Fibroblast of peridontal ligament (primary cell): ENCODE measurements around the gene STPG4.

Experiments
- DNase-seq: peaks from one replicate; pipeline ENCODE4 v3.0.0-alpha.2; 2010; ENCODE audit errors: extremely low read depth

Gene STPG4

GRCh38 chr2:47054868-47055267 lies 100.2 kb downstream of the STPG4 start:
- no peak for DNase-seq

DNA sequence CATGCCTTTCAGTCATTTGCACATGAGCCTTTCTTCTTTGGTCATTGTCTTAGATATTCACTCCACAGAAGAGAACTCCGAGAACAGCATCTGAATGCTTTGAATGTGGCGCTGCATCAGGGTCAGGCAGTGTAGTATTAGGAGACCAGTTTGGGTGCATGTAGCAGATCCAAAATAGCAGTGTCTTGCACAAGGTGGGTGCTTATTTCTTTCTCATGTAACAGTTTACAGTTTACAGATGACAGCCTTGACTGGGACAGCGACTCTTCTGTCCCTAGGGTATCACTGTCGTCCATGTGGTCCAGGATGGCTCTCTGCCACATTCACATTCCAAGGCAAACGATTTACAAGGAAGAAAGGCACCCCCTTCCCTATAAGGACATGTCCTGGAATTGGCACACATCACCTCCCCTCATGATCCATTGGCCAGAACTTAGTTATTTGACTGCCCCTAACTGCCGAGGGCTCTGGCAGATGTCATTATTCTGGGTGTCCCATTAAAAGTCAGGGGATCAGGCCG lies 101.0 kb downstream of the STPG4 start:
- DNase-seq = no peak

DNA sequence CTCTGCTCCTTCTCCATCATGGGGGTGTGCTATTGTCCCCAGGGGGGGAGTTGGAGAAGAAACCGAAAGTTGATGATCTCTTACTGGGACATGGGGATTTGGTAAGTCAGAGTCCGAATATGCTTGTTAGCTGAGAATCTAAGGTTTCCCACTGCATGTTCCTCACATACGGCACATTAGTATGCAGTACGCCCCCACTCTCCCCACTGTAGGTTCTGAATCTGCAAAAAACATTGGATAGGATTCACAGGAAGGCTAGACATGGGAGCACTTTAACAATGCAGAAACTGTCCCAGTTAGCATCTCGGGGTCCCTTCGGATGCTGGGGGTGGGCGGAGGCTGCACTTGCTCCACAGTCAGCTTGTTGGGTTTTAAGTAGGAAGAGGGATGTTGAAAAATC lies 102.3 kb downstream of the STPG4 start:
- no peak for DNase-seq

DNA sequence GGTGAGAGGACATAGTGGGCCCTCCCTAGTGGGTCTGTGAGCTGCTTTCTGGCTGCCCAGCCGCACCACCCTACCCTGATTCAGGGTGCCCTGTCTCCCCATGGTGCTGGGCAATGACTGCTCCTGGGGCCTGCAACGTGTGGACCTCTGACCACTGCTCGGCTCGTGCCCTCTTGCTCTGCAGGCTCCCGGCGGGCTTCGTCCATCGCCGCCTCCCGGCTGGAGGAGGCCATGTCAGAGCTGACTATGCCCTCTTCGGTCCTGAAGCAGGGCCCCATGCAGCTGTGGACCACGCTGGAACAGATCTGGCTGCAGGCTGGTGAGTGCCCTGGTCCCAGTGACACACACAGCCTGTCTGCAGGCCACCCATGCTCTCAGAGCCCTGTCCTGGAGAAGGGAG lies 103.5 kb downstream of the STPG4 start:
- no peak for DNase-seq

DNA sequence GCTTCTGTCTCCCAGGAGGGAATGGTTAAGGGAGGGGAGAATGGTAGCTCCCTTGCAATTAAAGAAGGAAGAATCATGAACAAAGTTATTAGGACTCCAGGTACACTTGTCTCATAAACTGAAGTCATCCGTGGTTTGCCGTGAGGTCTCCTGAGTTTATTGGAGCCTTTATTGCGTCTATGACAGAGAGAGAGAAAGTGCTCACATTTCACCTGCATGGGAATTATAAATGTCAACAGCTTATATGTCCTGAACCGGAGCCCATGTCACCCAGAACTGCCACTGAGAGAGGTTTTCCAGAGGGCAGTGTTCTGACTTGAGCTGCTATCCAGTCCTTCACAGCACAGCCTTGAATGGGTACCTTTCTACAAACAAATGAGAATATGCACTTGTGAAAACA lies 104.3 kb downstream of the STPG4 start:
- no peak for DNase-seq

DNA sequence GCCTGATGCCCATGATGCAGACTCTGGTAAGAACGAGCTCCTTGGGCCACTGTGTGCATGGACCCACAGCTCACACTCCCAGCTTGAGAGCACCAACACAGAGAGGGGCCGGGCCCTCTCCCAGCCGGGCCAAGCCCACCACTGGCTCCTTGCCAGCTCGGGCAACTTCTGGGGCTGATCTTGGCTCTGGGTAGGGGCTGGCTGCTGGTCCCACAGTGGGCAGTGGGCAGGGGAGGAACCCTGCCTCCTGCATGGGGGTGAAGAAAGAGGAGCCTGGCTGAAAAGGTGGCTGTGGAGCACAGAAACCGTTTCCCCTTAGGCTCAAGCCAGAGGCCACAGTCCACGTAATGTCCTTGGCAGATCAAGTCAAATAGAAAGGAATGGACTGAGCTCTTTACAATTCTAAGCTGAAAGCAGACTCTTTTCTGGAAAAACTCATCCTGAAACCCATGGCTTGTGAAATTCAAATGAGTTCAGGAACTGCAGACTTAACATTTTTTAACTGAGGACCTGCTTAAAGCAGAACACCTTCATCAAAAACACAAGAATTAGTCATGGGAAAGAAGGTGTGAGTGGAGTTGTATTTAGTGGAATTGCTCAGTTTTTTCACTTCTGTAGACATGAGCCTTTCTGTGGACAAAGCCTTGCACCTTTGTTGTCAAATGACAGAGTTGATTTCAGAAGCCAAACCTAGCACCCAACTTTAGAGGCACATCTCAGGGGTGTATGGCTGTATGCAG lies 104.9 kb downstream of the STPG4 start:
- DNase-seq = no peak

DNA sequence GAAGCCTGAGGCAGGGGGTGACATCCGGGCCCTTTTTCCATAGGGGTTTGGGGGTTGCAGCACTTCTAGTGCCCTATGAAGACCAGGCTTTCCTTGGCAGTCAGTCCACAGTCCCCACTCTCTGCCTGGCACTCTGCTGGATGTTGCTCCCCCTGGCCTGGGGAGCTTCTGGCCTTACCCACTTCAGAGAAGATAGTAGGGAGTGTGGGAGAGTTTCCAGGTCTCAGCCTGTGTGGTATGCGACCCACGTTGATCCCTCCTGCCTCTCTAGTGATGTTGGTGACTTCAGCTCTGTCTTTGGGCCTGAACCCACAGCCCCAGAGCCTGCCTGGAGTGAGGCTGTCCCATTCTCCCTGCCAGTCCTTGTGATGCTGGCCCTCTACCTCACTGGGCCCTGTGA lies 105.6 kb downstream of the STPG4 start:
- no peak for DNase-seq

DNA sequence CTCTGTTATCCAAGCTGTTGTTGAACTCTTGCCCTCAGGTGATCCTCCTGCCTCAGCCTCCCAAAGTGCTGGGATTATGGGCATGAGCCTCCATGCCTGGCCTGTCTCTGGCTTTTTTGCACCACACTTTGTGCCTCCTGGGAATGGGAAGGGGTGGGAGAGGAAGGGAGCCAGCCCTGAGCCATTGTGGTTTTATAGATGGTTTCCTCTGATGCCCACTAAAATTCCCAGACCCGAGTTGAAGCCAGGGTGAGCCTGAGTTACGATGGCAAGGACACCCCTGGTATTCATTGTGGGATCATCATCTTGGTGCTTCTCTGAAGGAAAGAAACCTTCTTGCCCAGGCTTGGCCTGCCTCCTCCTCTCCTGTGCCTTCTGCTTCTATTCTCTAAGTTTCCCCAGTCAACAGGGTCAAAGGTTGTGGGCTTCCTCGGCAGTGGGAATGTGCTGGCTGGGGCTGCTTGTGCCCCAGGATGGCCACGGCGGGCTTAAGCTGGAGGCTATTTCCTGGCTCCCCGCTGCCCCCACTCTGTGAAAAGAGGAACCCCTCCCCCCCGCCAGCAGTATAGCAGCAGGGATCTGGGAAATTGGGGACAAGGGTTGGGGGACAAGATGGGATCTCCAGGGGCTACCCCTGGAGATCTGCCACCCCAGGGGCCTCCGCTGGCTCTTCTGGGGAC lies 106.2 kb downstream of the STPG4 start:
- no peak for DNase-seq

DNA sequence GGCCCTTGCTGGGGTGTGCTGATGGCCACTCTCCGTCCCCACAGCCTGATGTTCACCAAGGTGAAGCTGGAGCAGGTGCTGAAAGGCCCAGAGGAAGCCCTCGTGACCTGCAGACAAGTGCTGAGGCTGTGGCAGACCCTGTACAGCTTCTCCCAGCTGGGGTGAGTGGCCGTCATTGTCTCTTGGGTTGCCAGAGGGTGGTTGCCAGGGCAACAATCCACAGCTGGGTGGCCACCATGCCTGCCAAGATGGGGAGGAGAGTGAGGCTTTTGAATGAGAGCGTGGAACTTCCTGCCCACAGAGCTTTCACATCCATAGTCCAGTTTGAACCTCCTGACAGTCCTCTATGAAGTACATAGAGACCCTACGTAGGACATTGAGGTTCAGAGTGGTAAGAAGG lies 108.8 kb downstream of the STPG4 start:
- DNase-seq = no peak

GRCh38 chr2:47043891-47044239 lies 111.2 kb downstream of the STPG4 start:
- no peak for DNase-seq

- DNase-seq = peak; percentile 85
Measured at GRCh38 chr2:47043142-47043890, 111.8 kb downstream of the STPG4 start.

DNA sequence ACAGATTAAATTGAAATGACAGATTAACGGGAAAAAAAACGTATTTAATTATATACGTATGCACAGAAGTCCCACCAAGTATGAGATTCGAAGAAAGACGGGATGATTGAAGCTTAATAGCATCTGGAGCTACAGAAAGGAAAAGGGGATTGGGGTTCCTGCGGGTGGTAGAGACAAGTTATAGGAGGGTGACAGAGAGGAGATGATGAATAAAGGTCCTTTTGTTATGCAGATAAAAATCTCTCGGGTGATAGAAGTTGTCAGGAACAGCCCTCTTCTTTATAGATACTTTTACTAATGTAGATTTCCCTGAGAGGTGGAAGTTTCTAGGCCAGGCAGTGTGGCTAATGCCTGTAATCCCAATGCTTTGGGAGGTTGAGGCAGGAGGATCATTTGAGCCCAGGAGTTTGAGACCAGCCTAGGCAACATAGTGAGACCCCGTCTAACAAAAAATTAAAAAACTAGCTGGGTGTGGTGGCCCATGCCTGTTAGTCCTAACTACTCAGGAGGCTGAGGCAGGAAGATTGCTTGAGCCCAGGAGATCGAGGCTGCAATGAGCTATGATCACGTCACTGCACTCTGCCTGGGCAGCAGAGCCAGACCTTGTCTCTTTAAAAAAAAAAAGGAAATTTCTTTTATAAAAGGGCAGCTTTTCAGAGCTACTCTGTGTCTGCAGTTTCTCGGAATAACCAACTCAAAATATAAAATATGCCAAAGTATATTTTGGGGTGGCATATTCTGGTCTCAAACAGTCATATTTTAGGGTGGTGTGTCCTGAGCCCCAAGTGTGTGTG lies 113.0 kb downstream of the STPG4 start:
- no peak for DNase-seq

DNA sequence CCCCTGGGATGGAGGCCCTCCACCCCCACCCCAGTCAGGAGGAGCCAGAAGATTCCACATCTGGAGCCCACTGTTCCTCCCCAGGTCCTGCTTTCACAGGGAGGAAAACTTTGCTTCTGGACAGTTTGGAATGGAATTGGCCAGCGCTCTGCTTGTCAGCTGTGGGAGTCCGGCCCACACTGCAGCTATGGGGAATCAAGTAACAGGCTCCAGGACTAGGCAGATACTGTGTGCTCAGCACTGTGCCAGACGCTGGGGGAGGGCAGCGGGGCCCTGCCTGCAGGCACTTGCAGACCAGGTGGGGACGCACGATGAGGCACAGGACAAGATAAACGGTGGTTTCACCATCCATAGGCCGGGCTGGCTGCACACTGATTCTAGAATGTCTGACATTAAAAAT lies 114.0 kb downstream of the STPG4 start:
- DNase-seq = no peak

DNA sequence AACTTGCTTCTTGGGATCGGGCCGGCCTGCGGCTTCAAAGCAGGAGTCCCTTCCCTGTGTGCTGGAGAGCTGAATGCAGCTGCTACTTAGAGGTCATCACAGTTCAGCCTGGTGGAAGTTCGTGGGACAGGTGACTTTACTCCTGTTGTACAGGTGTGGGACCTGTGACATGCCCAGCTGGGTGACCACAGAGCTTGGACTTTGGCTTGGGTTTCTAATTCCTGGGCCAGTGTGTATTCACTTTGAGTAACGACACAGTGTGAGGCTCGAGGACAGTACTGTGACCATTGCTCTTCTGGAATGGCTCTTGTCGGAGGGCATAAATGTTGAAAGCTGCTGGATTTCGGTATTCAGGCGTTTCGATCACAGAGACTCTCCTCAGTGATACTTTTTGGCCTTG lies 114.5 kb downstream of the STPG4 start:
- DNase-seq = no peak

GRCh38 chr2:47039913-47040562 lies 115.1 kb downstream of the STPG4 start:
- DNase-seq = no peak

- no peak for DNase-seq
Measured at GRCh38 chr2:47039489-47039870, 115.6 kb downstream of the STPG4 start.

GRCh38 chr2:47038656-47039488 lies 116.2 kb downstream of the STPG4 start:
- no peak for DNase-seq

DNA sequence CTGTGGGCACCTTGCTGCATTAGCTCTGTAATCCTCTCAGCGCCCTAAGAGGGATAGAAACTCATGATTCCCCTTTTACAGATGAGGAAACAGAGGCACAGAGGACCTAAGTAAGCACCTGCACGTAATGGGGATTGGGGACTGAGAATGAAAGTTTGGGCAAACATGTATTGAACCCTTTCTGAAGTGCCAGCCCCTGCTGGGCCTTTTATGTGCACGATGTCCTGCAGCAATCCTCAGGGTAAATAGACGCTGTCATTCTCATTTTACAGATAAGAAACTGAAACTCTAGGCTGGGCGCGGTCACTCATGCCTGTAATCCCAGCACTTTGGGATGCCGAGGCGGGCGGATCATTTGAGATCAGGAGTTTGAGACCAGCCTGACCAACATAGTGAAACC lies 117.4 kb downstream of the STPG4 start:
- no peak for DNase-seq
